HUES48 (cell line): ENCODE data around the gene NUDT3.
A peak's percentile ranks its signal among the peaks of the same experiment; 100 is the strongest.
"Not testable (repeated sequence)": the region's sequence is repeated elsewhere in the genome, so short reads cannot be mapped to it uniquely, and the experiment has no call there.

ENCODE experiments used
- H3K27ac ChIP-seq: one replicate; pipeline ENCODE4 v1.7.0; 2013; ENCODE audit warnings: low read depth, low read length, inconsistent platforms
- H3K27me3 ChIP-seq: 2 replicates; pipeline ENCODE4 v1.6.1; 2013; ENCODE audit warnings: mild to moderate bottlenecking, low read length; ENCODE audit not compliant: control insufficient read depth, insufficient read depth
- H3K36me3 ChIP-seq: 2 replicates; pipeline ENCODE4 v1.6.1; 2013; ENCODE audit warnings: low read length; ENCODE audit not compliant: control insufficient read depth, insufficient read depth
- H3K4me1 ChIP-seq: 2 replicates; pipeline ENCODE4 v1.6.1; 2013; ENCODE audit warnings: mild to moderate bottlenecking, low read length; ENCODE audit not compliant: control insufficient read depth, insufficient read depth
- H3K4me3 ChIP-seq: 2 replicates; pipeline ENCODE4 v1.5.1; 2013; ENCODE audit warnings: mild to moderate bottlenecking, low read depth, low read length
- H3K9ac ChIP-seq: 2 replicates; pipeline ENCODE4 v1.6.1; 2013; ENCODE audit warnings: mild to moderate bottlenecking, low read depth, low read length, moderate library complexity
- H3K9me3 ChIP-seq: 2 replicates; pipeline ENCODE4 v1.6.1; 2013; ENCODE audit warnings: low read length; ENCODE audit not compliant: control insufficient read depth, insufficient read depth

The NUDT3 gene

GRCh38 chr6:34273242-34273805, 119.1 kb downstream of the NUDT3 start:
- Histone ChIP-seq H3K9ac (no peak overlapping the region), H3K27me3 (no peaks in the 10 kb centered on the region)

DNA sequence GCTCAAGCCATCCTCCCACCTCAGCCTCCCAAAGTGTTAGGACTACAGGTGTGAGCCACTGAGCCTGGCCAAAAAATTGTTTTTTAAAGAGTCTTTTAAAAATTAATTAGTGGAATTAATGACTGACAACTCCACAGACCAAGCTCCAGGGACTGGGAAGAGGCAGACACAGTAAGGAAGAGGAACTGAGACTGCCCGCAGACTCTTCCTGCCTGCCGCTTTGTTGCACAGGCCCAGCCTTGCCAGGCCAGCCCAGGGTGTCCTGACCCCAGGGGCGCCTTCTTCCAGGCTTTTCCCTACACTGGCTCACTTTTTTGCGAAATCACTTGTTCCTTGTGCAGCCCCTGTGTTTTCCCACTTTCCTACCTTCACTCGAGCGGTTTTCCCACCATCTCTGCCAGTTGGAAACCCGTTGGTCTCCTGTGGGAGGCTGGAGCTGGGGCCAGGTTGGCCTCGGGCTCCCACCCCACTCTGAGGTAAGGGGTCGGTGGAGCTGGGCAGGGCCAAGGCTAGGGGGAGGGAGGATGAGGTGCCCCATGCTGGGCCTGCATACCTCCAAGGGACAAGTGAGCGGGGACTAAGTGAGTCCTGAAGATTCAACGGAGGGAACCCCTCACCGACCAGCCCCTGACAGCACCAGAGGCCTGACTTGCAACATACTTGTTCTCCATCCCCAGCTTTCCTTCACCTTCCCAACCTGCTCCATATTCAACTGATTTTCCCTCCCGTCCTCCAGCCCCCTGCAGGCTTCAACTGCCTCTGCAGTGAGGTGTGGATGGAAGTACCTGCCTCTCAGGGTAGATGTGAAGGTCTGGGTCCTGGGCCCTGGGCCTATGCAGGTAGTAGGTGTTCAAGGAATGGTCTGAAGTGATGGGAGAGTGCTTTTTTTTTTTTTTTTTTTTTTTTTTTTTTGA, 120.2 kb downstream of the NUDT3 start:
- Histone ChIP-seq H3K36me3 (no peaks in the 10 kb centered on the region), H3K27me3 (no peaks in the 10 kb centered on the region), H3K9me3 (no peaks in the 10 kb centered on the region), H3K4me1 (no peaks in the 10 kb centered on the region), H3K9ac (no peak overlapping the region), H3K4me3 (no peak overlapping the region), H3K27ac (no peak overlapping the region)

More at GRCh38 chr6:34273242-34273805, 119.1 kb downstream of the NUDT3 start:
- Histone ChIP-seq H3K36me3 (no peaks in the 10 kb centered on the region), H3K27ac (no peak overlapping the region), H3K4me3 (no peak overlapping the region), H3K9me3 (no peaks in the 10 kb centered on the region), H3K4me1 (no peaks in the 10 kb centered on the region)

DNA sequence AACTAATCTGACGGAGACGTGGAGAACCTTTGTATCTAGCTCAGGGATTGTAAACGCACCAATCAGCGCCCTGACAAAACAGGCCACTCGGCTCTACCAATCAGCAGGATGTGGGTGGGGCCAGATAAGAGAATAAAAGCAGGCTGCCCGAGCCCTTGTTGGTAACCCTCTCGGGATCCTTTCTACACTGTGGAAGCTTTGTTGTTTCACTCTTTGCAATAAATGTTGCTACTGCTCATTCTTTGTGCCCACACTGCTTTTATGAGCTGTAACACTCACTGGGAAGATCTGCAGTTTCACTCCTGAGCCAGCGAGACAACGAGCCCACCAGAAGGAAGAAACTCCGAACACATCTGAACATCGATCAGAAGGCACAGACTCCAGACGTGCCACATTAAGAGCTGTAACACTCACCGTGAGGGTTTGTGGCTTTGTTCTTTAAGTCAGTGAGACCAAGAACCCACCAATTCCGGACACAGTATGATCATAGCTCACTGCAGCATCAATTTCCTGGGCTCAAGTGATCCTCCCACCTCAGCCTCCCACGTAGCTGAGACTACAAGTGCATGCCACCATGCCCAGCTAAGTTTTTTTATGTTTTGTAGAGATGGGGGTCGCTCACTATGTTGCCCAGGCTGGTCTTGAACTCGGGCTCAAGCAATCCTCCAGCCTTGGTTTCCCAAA, 122.7 kb downstream of the NUDT3 start:
- not testable (repeated sequence) for H3K4me1 ChIP-seq, H3K9me3 ChIP-seq, H3K27ac ChIP-seq, H3K36me3 ChIP-seq, H3K9ac ChIP-seq, H3K27me3 ChIP-seq, H3K4me3 ChIP-seq

DNA sequence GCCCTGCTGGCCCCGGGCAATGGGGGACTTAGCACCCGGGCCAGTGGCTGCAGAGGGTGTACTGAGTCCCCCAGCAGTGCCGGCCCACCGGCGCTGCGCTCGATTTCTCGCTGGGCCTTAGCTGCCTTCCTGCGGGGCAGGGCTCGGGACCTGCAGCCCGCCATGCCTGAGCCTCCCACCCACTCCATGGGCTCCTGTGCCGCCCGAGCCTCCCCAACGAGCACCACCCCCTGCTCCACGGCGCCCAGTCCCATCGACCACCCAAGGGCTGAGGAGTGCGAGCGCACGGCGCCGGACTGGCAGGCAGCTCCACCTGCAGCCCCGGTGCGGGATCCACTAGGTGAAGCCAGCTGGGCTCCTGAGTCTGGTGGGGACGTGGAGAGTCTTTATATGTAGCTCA, 123.3 kb downstream of the NUDT3 start:
- not testable (repeated sequence) for H3K4me3 ChIP-seq, H3K27ac ChIP-seq, H3K9ac ChIP-seq, H3K4me1 ChIP-seq, H3K9me3 ChIP-seq, H3K36me3 ChIP-seq, H3K27me3 ChIP-seq

- H3K4me1 ChIP-seq: no peaks in the 10 kb centered on the region
- 0 out of 2 replicates have a peak, but pooled peaks cover 1% of the 10 kb centered on the region for H3K9me3 ChIP-seq
- H3K9ac ChIP-seq: no peak overlapping the region
- no peaks in the 10 kb centered on the region for H3K36me3 ChIP-seq
- H3K4me3 ChIP-seq: no peak overlapping the region
- H3K27ac ChIP-seq: no peak overlapping the region
- no peaks in the 10 kb centered on the region for H3K27me3 ChIP-seq
These were observed 124.7 kb downstream of the NUDT3 start for GRCh38 chr6:34267746-34268145.

DNA sequence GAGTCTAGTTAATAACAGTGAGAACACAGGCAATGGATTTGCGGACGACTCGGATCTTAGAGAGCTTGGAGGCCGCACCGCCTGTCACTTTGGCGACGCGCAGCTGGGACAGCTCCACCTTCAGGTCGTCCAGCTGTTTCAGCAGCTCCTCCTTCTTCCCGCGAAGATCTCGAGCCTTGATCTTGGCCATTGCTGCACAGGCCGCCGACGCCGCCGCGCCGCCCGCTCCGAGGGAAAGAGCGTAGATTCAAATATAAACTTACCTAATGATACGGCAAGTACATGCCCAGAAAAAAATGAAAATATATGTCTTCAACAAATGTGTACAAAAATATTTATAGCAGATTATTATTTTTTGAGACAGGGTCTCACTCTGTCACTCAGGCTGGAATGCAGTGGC, 129.0 kb downstream of the NUDT3 start:
- not testable (repeated sequence) for H3K27ac ChIP-seq, H3K27me3 ChIP-seq, H3K9me3 ChIP-seq, H3K4me3 ChIP-seq, H3K36me3 ChIP-seq, H3K4me1 ChIP-seq, H3K9ac ChIP-seq

GRCh38 chr6:34260576-34261267, 131.7 kb downstream of the NUDT3 start:
- Histone ChIP-seq H3K9ac (no peak overlapping the region), H3K36me3 (no peaks in the 10 kb centered on the region), H3K9me3 (peaks cover 2% of the 10 kb centered on the region; the same call in 1 of the 2 replicates), H3K27me3 (no peaks in the 10 kb centered on the region), H3K4me3 (no peak overlapping the region), H3K27ac (no peak overlapping the region), H3K4me1 (no peaks in the 10 kb centered on the region)

DNA sequence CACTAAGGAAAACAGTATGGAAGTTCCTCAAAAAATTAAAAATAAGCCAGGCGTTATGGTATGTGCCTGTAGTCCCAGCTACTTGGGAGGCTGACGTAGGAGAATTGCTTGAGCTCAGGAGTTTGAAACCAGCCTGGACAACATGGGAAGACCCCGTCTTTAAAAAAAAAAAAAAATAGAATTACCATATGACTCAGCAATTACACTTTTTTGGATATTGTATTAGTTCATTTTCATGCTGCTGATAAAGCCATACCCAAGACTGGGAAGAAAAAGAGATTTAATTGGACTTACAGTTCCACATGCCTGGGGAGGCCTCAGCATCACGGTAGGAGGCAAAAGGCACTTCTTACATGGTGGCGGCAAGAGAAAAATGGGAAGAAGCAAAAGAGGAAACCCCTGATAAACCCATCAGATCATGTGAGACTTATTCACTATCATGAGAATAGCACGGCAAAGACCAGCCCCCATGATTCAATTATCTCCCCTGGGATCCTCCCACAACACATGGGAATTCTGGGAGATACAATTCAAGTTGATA, 132.9 kb downstream of the NUDT3 start:
- no peaks in the 10 kb centered on the region for H3K27me3 ChIP-seq
- peaks cover 2% of the 10 kb centered on the region; the same call in 1 of the 2 replicates for H3K9me3 ChIP-seq
- no peak overlapping the region for H3K4me3 ChIP-seq
- H3K4me1 ChIP-seq: no peaks in the 10 kb centered on the region
- no peak overlapping the region for H3K9ac ChIP-seq
- H3K36me3 ChIP-seq: no peaks in the 10 kb centered on the region
- no peak overlapping the region for H3K27ac ChIP-seq

- H3K36me3 ChIP-seq, H3K9me3 ChIP-seq, H3K4me3 ChIP-seq, H3K4me1 ChIP-seq, H3K9ac ChIP-seq, H3K27me3 ChIP-seq, H3K27ac ChIP-seq: not testable (repeated sequence)
These were observed 140.1 kb downstream of the NUDT3 start for GRCh38 chr6:34252395-34252794.

- H3K9ac ChIP-seq: peak overlapping the region; percentile 70
- H3K27me3 ChIP-seq: no peaks in the 10 kb centered on the region
- peaks cover 9% of the 10 kb centered on the region; the same call in 1 of the 2 replicates for H3K4me1 ChIP-seq
- peaks cover 6% of the 10 kb centered on the region for H3K36me3 ChIP-seq
- no peaks in the 10 kb centered on the region for H3K9me3 ChIP-seq
- no peak overlapping the region for H3K27ac ChIP-seq
- H3K4me3 ChIP-seq: peak overlapping the region; percentile 94
These were observed 142.8 kb downstream of the NUDT3 start for GRCh38 chr6:34249469-34250261.
